Kidney glomerular epithelial cell (primary cell): ENCODE data around the gene PDZD8.
"Not testable (repeated sequence)": the region's sequence is repeated elsewhere in the genome, so short reads cannot be mapped to it uniquely, and the experiment has no call there.

ENCODE experiments used
- DNase-seq: peaks from one replicate; lab custom pipeline; 2025; lab: John Stamatoyannopoulos, UW

Gene PDZD8

DNA sequence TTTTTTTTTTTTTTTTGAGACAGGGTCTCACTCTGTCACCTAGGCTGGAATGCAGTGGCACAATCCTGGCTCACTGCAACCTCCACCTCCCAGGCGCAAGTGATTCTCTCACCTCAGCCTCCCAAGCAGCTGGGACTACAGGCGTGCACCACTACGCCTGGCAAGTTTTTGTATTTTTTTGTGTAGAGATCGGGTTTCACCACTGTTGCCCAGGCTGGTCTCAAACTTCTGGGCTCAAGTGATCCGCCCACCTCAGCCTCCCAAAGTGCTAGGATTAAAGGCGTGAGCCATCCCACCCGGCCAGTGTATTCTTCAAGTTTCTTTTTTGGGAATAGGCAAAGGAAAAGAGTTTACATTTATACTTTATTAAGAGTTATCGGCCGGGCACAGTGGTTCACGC lies 84.4 kb downstream of the PDZD8 start:
- not testable (repeated sequence) for DNase-seq

DNA sequence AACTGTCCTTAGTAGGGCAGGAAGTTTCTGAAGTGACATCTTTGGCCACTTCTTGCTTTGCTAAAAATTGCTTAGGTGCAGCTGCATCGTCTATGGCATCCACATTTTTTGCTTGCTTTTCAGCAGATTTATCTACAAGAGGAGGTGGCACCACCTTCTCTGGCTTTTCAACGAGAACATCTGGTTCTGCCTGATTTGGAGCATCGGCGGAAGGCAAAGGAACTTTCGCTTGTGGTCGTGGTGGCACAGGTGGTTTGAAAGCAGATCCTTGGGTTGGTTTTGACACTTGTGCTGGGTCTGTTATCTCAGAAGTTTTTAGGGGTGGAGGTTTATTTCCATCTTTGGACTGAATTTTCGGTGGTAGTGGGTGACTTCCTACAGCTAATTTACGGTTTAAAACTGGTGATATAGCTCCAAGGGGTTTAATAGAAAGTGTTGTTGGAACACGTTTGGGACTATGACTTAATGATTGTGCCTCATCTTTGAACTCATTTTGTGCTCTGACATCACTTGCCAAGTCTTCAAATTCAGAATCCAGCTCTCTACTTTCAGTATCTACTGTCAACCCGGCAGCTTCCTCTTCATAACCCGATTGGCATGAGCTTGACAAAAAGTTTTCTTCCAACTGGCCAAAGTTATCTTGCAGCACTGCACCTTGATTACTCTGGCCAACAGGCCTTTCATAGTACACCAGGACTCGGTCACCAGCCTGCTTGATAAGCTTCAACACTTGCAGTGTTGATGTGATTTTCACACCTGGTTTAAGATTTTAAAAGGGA lies 90.3 kb downstream of the PDZD8 start:
- no peak for DNase-seq

DNA sequence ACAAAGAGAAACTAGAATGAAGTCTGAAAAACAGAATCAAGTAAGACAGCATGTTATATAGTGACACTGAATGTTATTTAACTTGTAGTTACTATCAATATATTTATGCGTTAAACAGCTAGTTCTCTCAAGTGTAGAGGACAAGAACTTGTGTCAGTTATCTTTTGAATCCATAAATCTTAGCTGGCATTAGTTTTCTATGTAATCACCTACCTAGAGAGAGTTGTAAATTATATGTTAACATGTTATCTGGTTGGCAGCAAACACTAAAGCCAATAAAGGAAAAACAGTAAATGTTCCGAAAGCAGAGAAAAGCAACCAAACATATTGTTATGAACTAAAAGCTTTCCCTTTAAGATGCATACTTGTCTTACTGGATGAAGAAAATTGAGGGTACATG lies 97.6 kb downstream of the PDZD8 start:
- no peak for DNase-seq

DNA sequence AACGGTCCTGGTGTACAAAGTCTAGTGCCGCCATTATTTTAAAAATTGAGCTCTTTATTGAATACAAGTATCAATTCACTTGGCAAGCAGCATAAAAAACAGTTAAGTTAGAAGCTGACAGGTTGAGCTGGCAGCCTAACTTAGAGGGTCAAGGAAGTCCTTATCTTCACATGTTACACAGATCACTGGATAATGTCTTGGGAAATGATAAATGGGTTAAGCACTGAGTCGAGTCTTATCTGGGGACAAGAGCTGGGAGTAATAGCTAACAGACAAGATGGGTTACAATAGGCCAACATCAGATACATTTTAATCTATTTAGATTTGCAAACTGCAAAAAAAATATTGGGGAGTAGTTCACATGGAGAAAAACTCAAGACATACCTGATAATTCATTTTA lies 100.1 kb downstream of the PDZD8 start:
- DNase-seq: no peak

DNA sequence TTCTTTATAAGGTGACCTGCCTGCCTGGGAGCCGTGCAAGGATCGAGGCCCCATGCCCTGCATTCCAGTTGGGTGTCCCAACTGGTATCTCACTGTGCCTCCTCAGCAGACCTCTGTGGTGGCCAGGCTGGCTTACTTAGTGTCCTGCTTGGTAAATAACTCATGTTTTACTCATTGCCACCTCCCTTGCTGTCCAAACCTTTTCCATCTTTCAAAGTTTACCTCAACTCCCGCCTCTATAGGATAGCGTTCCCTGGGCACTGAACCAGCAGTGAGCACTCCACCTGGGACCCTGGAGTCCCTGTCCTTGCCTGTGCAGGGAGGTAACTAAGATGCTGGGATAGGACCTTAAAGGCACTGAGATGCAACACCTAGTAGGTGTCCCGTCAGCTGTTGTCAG lies 100.7 kb downstream of the PDZD8 start:
- DNase-seq: no peak

DNA sequence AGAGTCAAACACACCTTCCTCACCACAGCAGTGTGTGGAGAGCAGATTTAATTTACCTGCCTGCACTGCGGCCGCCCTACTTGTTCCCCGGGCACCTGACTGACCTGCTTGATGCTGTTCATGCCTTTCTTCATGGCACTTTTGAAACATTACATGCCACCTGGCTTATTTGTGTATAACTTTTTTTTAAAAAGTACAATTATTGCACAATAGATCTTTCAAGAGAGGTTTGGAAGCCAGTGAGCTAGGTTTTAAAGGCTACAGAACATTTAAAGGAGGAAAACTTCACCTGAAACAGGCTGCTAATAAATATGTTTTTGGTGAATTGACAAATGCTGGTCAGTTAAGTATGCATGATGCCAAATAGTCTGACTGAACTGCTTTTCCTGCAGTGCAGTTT lies 101.3 kb downstream of the PDZD8 start:
- no peak for DNase-seq

DNA sequence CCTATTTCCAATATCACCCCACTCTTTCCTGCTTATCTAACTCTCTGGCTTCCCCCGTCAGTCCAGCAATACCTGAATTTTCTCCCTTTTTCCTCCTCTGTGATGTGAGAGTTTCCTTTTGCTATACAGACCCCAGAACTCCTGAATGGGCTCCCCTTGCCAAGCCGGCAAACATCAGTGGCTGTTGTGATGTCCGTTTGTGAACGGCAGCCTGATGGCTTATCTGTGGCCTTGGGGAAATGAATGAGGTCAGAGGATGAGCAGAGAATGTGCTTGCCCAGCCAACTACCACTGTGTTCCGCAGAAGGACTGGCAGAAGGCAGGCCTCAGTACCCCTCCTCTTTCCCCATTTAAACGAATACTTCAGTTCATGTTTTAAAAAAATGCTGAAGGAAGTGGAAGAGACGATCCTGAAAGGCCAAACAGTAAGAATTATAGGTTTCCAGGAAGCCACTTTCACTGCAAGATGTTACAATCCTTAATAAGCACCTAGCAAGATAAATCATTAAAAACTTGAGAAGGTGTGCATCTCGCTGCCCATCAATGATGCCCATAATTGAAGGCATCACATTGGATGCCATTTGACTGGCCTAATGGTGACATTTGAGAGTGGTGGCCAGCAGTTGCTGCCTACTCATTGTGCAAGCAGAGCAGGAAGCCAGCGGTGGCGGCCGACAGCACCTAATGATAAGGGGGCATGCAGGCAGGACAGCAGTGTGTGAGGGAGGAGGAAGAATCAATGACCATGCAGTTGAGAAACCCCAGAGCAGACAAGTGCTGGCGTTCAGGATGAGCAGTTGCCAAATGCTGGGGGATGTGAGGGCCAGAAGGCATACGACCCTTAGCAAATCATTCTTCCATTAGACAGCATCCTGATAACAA lies 102.8 kb downstream of the PDZD8 start:
- DNase-seq: no peak

DNA sequence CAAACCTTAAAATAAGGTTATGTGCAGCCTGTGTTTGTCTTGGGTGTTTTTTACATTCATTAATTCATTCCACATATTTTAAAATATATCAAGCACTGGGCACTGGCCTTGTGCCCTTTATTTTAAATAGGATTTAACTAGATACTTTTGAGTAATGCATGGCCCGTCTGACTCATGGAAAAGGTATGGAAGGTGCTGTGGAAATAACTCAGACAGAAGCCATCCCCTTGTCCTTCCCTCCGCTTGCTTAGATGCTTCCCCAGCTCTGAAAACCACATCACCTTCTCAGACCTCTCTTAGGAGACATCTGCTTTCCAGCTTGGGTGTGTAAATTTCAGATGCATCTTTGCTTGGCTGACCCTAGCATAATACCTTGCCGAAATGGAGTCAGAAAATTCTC lies 103.8 kb downstream of the PDZD8 start:
- no peak for DNase-seq

DNA sequence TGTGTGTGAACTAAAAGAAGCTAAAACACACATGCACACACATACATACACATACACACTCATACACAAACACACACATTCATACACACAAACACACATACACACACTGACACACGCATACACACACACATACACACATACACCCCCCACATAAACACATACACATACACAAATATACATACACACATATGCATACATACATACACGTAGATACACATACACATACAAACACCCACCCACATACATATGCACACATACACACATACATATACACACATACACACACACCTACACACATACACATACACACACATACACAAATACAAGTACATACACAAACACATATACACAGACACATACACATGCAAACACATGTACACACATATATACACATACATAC lies 106.3 kb downstream of the PDZD8 start:
- DNase-seq: no peak

DNA sequence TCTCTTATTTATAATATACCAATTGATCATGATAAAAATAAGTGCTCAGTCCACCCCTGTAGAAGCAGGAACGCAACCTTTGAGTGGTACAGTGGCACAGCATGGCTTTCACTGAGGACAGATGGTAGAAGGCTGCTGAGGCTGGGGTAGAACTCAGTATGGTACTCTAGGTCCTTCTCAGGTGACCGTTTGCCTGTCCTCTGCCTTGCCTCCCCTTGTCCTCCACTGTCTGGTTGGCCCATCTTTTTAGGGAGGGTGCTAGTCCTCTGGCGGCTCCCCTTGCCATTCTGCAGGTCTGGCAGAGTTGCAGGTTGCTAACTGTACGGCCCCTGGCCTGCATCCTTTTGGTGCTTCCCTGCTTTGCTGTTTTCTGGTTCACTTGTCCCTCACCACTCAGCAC lies 107.0 kb downstream of the PDZD8 start:
- DNase-seq: no peak

DNA sequence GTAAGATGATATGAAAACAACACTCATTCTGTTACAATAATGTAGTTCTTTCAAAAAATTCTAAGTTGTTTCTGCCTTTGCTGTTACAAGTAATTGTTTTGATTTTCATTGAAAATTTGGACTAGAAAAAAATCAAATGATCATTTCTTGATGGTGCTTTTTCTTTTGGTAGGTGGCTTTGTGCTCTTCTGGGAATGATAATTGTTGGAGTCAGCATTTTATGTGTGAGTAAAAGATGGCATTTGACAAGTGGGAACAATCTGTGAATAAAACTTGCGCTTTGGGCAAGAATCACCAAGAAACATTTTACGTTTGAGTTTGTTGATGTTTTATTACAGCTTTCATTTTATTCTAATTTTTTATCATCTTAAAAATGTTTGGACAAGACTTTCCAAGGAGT lies 108.4 kb downstream of the PDZD8 start:
- no peak for DNase-seq

DNA sequence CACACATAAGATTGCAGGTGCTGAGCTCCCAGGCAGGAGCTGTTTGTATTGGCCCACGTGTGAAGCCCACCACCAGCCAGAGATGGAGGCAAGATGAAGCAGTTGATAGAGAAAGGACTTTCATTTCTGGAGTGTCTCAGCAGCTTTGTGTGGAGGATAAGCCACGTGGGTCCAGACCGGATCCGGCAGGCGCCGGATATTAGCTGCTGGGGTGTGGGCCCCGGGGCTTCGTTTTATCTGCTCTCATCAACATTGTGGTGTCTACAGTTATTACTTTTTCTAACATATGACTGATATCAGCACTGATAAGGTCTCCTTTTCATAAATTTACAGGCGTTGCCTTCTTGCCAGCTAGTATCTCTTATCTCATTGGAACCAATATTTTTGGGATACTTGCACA lies 108.8 kb downstream of the PDZD8 start:
- no peak for DNase-seq

DNA sequence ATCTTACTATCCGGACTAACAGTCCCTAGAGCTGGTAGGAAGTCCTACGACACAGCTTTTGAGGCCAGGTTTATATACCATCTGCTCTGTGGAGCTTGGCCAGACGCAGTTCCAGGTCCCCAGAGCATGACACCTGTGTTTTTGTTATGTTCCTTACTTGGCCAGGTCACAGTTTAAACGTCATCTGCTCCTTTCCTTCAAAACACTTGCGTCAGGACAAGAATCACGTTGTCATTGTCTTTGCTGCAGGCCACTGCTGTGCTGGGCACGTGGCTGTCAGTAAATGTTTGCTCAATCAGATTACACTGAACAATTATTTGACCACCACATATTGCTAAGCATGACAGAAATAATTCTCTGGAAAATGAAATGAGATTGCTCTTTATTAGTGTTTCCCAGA lies 110.5 kb downstream of the PDZD8 start:
- DNase-seq: no peak

DNA sequence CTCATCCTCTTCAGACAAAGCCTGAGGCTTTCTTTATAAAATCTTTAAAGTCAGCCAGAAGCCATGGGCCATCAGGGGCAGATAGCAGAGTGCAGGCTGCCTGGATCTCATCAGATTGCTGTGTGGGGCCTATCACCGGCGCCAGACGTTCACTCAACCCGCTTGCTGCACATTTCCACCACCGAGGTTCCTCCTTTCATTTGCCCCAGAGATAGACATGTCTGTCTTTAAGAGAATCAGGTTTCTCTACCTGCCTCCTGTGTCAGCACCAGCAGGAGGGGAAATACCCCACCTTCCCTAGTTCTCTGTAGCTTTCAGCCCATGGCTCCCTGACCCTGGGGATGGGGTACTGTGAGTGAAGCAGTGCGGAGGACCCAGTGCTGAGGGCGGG lies 112.3 kb downstream of the PDZD8 start:
- no peak for DNase-seq

DNA sequence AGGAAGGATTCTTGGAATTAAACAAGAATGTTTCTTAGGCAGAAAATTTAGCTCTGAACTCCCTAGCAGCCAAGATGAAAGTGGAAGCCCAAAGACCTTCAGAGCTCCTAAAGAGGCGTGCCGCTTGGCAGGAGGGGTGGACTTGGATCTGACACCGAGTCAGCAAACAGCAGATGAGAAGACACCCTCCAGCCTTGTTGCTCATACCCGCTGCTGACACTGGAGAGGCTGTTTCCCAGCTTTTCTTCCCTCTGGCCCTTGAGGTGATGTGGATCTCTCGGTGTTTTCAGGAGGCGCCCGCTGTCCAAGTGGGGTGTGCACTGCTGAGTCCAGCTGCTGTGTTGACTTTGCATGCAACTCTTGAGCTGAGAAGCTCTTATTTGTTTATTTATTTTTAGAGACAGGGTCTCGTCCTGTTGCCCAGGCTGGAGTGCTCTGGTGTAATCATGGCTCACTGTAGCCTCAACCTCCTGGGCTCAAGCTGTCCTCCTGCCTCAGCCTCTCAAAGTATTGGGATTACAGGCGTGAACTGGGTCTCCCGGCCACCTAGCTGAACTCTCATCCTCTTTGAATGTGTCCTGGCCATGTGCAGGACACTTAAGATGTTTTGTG lies 112.8 kb downstream of the PDZD8 start:
- DNase-seq: no peak

DNA sequence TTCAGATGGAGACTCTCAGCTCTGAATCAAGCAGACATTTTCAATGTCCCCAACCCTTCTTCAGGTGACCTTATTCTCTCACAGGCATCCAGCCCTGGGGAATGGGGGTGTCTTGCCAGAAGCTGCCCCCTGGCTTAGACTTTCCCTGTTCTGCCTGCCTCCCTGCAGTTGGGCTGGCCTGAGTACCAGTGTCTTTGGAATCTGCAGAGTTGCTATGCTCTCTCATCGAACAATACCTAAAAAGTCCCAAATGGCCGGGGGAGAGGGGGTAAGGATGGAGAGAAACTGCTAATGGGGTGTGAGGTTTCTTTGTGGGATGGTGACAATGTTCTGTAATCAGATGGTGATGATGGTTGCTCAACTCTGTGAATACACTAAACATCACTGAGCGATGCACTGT lies 113.7 kb downstream of the PDZD8 start:
- no peak for DNase-seq

DNA sequence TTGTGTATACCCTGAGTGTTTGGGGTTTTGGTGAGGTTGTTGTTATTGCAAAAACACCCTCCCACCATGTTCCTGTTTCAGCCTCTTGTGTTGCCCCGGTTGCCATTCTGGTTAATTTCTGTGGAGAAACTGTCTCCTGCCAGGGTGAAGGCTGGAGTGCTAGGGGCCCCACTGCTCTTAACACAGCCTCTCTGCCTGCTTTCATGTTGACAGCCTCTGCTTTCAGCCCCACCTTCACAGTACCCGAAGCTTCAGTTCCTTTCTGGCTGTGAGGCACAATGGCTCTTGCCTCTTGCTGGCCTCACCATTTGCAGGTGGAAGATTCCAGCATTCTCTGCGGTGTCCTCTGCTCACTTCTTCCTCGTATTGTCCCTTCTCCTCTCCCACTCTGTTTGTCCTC lies 115.2 kb downstream of the PDZD8 start:
- DNase-seq: no peak

DNA sequence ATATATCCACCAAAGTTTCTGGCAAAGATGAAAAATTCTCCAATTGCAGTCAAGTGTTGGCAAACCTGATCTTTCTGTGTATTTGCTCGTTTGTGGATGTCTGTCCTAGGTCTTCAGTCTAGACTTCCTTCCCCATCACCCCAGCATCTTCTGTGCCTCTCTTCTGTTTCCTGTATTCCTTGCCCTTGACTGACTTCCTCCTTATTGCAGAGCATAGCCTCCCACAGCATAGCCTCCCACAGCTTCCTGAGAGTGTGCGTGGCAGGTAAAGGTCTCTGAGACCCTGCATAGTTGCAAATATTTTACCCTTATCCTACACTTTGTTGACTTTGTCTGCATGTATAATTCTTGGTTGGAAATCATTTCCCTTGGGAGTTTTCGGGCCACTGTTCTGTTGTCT lies 116.0 kb downstream of the PDZD8 start:
- DNase-seq: no peak

DNA sequence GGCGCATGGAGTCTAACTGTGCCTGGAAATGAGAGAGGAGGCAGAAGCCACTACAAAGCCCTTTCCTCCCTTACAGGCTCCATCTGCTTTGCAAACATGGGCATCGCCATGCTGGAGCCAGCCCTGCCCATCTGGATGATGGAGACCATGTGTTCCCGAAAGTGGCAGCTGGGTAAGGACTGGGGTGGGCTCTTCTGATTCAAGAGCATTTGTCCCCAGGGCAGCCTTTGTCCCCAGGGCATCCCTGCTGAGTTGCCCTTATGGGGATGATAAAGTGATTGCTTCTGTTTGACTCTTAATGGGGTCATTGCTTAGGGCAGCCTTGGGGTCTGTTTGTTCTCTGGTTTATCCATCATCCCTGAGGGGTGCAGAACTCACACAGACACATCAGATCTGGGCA lies 117.5 kb downstream of the PDZD8 start:
- DNase-seq: no peak

DNA sequence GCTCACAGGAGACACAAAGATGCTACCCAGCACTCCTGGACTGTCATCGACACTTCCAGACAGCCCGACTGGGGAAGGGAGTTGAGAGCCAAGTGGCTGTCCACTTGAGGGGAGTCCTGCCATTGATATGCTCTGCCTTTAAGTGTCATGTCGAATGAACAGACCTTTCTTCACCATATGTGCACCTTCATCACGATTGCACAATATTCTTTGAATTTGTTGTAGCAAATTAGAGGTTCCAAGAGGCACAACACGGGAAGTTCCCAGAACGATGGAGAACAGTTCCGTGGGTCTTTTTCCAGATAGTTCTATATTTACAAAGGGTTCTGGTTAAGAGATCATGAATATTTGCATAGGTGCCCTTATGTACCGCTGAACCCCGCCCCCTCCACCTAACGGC lies 118.3 kb downstream of the PDZD8 start:
- no peak for DNase-seq

DNA sequence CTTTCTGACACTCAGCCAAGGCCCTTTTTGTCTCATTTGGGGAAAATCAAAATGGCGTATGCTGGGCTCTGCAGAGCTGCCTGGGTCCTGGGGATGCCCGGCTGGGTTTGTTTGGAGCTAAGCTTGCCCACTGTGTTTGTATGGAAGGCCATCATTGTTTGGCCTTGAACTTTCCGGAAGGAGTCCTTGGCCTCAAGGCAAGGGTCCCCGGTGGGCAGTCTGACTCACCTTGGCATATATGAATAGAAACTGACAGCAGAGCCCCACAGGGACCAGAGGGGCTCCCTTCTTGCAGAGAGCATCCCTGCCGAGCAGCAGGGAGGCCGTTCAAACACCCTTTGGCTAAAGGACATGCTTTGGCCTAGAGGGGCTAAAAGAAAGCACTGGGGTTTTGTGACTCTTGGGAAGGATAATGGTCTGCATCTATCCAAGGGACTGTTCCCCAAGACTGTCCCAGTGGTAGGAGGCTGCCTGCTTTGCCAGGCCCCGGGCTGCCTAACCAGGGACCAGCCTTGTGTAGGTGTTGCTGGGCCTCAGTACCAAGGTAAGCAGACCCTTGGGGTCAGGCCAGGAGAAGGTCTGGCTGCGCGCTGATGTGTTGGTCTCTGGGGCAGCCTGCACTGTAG lies 119.3 kb downstream of the PDZD8 start:
- DNase-seq: no peak
